Measurements from ENCODE around the gene IL32.

The IL32 gene

DNA sequence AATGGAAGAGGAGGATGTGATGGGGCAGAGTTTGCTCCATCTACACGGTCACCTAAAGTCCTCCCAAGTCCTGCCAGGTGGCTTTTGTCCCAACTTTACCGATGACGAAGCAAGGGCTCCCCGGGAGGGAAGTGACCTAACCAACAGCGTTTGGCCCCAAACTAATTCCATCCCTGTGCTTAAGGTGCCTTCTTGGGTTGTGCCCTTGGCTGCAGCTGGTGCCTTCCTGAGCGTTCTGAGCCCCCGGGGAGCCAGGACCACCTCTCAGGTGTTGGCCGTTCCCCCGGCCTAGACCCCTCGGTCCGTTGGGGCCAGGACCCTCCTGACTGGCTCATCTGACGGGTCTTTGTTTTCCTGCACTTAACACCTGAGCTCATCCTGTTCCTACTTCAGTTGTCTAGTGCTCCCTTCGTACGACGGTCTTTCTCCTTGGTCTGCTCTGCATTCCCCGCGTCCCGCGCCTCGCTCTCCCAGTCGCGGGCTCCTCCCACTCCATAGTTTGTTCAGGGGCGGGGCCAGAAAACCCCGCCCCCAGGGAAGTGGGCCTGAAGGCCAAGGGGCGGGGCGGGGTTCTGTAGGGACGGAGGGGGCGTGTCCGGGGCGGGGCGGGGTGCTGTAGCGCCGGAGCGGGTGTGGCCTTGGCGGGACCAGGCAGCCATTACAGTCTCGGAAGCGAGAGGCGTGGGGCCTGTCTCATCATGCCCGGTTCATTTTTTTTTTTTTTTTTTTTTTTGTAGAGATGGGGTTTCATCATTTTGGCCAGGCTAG is 34.5 kb downstream of the IL32 start:
- Histone ChIP-seq H3K27ac (ENCODE audit: low read depth, low read length) (no peak overlapping the region), H3K4me1 (ENCODE audit: control insufficient read depth in 1 of 2, insufficient read depth in 2 of 2, low read length in 2 of 2) (peaks cover 15 to 28% of the 10 kb centered on the region in 2 donors), H3K9me3 (ENCODE audit: control insufficient read depth in 1 of 2, low read length in 2 of 2) (no peaks in the 10 kb centered on the region), H3K9ac (ENCODE audit: low read depth in 1 of 2, low read length in 2 of 2) (peak overlapping the region in 1 of 2 donors; percentile 43), H3K36me3 (ENCODE audit: control insufficient read depth in 1 of 2, insufficient read depth in 2 of 2, low read length in 2 of 2) (no peaks in the 10 kb centered on the region), H3K27me3 (ENCODE audit: control insufficient read depth in 1 of 2, insufficient read depth in 2 of 2, low read length in 2 of 2) (no peaks in the 10 kb centered on the region), H3K4me3 (ENCODE audit: low read depth in 1 of 2, low read length in 2 of 2) (peak overlapping the region; percentile 18 to 58)

DNA sequence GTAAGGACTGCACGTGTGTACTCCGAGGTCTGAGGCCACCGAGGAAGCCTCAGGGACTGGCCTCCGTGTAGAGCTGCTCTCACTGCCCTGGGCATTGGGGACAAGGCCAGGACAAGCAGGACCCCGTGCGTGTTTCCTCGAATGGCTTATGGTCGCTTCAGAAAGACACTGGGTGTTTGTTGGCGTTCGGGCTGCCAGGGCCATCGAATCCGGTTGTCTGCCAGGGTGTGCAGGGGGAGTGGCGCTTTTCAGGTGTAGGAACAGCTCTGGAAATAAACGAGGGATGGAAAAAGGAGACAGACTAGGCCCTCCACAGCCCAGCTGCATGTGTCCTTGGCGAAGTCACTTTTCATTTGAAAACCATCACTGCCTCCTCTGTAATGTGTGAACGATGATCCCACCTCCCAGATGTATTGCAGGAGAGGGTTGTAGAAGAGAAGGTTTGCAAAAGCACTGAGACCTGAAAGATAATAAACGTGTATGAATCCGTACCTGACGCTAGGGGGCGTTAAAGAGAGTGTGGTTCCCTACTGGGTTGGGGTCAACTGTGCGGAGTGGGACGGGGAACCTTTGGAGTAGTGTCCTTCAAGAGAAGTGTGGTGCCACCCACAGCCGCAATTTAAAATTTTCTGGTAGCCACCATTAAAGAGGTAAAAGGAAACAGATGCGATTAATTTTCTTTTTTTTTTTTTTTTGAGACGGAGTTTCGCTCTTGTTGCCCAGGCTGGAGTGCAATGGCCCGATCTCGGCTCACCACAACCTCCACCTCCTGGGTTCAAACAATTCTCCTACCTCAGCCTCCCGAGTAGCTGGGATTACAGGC is 35.8 kb downstream of the IL32 start:
- H3K4me3 ChIP-seq (ENCODE audit: low read depth in 1 of 2, low read length in 2 of 2), result peak overlapping the region in 1 of 2 donors; percentile 28
- H3K9ac ChIP-seq (ENCODE audit: low read depth in 1 of 2, low read length in 2 of 2), result no peak overlapping the region
- no peaks in the 10 kb centered on the region for H3K9me3 ChIP-seq (ENCODE audit: control insufficient read depth in 1 of 2, low read length in 2 of 2)
- peaks cover 15 to 25% of the 10 kb centered on the region in 2 donors for H3K4me1 ChIP-seq (ENCODE audit: control insufficient read depth in 1 of 2, insufficient read depth in 2 of 2, low read length in 2 of 2)
- no peak overlapping the region for H3K27ac ChIP-seq (ENCODE audit: low read depth, low read length)
- H3K27me3 ChIP-seq (ENCODE audit: control insufficient read depth in 1 of 2, insufficient read depth in 2 of 2, low read length in 2 of 2), result no peaks in the 10 kb centered on the region
- no peaks in the 10 kb centered on the region for H3K36me3 ChIP-seq (ENCODE audit: control insufficient read depth in 1 of 2, insufficient read depth in 2 of 2, low read length in 2 of 2)

DNA sequence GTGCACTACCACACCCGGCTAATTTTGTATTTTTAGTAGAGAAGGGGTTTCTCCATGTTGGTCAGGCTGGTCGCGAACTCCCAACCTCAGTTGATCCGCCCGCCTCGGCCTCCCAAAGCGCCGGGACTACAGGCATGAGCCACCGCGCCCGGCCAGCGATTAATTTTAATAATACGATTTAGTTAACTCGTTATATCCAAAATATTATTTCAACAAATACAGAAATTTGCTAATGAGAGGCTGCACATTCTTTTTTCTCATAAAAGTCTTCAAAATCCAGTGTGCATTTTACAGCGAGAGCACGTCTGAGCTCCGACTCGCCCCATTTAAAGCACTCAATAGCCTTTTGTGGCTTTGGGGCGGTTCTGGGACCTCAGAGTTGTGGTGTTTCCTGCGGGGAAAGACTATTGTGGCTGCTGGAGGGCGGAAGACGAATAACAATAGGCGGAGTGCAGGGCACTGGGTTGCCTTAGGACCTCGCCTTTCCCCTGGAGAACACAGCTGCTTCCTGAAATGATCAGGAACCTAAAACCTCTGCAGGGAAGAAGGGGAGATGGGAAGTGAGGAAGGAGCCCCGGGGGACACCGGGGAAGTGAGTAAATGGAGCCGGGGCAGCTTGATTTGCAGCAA is 36.5 kb downstream of the IL32 start:
- no peaks in the 10 kb centered on the region for H3K9me3 ChIP-seq (ENCODE audit: control insufficient read depth in 1 of 2, low read length in 2 of 2)
- H3K27ac ChIP-seq (ENCODE audit: low read depth, low read length), result no peak overlapping the region
- no peaks in the 10 kb centered on the region for H3K27me3 ChIP-seq (ENCODE audit: control insufficient read depth in 1 of 2, insufficient read depth in 2 of 2, low read length in 2 of 2)
- peaks cover 18 to 25% of the 10 kb centered on the region in 2 donors for H3K4me1 ChIP-seq (ENCODE audit: control insufficient read depth in 1 of 2, insufficient read depth in 2 of 2, low read length in 2 of 2)
- H3K36me3 ChIP-seq (ENCODE audit: control insufficient read depth in 1 of 2, insufficient read depth in 2 of 2, low read length in 2 of 2), result no peaks in the 10 kb centered on the region
- no peak overlapping the region for H3K4me3 ChIP-seq (ENCODE audit: low read depth in 1 of 2, low read length in 2 of 2)
- no peak overlapping the region for H3K9ac ChIP-seq (ENCODE audit: low read depth in 1 of 2, low read length in 2 of 2)

DNA sequence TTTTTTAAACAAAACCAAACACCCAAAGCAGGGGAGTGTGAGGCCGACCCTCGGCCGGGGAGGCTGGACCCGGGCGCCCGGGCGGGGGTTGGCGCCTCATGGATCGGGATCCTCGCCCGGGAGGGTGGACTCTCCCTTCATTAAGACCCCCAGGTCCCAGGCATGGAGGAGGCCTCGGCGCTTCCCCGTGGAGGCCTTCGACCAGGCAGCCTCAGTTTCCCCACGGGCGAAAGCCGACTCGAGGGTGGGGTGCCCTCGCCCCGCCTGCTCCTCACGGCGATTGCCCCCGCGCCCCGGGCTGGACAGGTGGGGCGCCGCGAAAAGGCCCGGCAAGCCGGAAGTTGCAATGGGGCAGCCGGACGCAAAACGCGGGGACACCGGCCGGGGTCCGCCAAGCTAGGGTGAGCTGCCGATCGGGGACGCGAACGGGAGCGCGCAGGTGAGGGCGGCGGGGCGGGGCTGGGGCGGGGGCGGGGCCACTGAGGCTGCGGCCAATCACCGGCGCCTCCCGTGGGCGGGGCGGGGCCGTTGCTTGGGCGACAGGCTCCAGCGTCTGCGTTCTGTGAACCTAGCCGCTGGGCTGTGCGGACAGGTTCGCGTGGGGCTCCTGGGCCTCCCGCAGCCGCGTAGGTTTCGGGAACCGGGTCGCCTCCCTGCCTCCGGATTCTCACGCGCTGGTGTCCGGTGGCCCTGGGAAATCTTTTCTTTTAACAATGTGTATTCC is 40.9 kb downstream of the IL32 start:
- H3K36me3 ChIP-seq (ENCODE audit: control insufficient read depth in 1 of 2, insufficient read depth in 2 of 2, low read length in 2 of 2), result no peaks in the 10 kb centered on the region
- H3K9me3 ChIP-seq (ENCODE audit: control insufficient read depth in 1 of 2, low read length in 2 of 2), result no peaks in the 10 kb centered on the region
- H3K4me3 ChIP-seq (ENCODE audit: low read depth in 1 of 2, low read length in 2 of 2), result peak overlapping the region; percentile 67 to 77
- H3K4me1 ChIP-seq (ENCODE audit: control insufficient read depth in 1 of 2, insufficient read depth in 2 of 2, low read length in 2 of 2), result peaks cover 8 to 13% of the 10 kb centered on the region in 2 donors
- peak overlapping the region; percentile 76 to 84 for H3K9ac ChIP-seq (ENCODE audit: low read depth in 1 of 2, low read length in 2 of 2)
- H3K27me3 ChIP-seq (ENCODE audit: control insufficient read depth in 1 of 2, insufficient read depth in 2 of 2, low read length in 2 of 2), result no peaks in the 10 kb centered on the region
- no peak overlapping the region for H3K27ac ChIP-seq (ENCODE audit: low read depth, low read length)

DNA sequence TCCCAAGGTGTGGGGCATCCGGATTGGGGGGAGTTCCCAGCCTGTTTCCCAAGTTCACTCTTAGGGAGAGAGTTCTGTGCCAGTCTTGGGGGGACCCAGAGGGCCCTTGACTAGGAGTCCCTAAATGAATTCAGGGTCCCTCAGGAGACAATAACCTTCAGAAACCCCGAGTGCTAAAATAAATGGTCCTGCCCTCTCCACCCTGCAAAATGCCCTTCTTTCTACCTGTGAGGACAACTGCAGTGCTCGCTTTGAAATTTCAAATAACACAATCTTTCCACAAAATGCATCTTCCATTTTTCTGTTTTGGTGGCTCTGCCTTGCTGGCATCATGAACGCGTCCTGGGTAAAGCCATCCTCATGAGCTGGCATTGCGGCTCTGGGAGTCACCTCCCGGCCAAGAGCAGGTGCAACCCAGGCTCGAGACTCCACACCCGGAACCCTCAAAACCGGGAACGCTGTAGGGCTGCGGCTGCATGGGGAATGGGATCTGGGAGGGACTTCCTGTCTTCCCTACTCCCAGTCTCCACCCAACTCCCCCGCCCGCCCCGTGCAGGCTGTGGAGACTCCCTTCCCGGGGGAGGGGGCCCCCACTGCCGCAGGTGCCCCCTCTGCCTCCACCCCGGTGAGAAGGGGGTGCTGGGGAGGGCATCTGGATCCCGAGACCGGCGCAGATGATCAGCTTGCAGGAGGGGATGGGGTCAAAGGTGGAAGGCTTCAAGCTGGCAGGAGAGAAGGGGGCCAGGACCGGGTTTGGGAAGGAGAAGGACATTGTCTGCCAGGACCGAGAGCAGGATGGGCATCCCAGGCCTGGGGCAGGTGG is 46.8 kb downstream of the IL32 start, which contains the start of gene ZNF205:
Gene ZNF205 (plus strand): TSS at position 529 of the 823 bp plus-strand sequence. CDS start 845 bp downstream, outside the sequence.
- Histone ChIP-seq H3K4me3 (ENCODE audit: low read depth in 1 of 2, low read length in 2 of 2) (peak within 1 kb of the TSS; percentile 88 to 92), H3K27me3 (ENCODE audit: control insufficient read depth in 1 of 2, insufficient read depth in 2 of 2, low read length in 2 of 2) (no peaks in the 10 kb centered on the region), H3K9me3 (ENCODE audit: control insufficient read depth in 1 of 2, low read length in 2 of 2) (no peaks in the 10 kb centered on the region), H3K27ac (ENCODE audit: low read depth, low read length) (peak within 1 kb of the TSS; percentile 35), H3K36me3 (ENCODE audit: control insufficient read depth in 1 of 2, insufficient read depth in 2 of 2, low read length in 2 of 2) (peaks cover 13 to 14% of the 10 kb centered on the region in 2 donors), H3K4me1 (ENCODE audit: control insufficient read depth in 1 of 2, insufficient read depth in 2 of 2, low read length in 2 of 2) (peaks cover 15 to 19% of the 10 kb centered on the region in 2 donors), H3K9ac (ENCODE audit: low read depth in 1 of 2, low read length in 2 of 2) (peak within 1 kb of the TSS; percentile 74 to 84)

DNA sequence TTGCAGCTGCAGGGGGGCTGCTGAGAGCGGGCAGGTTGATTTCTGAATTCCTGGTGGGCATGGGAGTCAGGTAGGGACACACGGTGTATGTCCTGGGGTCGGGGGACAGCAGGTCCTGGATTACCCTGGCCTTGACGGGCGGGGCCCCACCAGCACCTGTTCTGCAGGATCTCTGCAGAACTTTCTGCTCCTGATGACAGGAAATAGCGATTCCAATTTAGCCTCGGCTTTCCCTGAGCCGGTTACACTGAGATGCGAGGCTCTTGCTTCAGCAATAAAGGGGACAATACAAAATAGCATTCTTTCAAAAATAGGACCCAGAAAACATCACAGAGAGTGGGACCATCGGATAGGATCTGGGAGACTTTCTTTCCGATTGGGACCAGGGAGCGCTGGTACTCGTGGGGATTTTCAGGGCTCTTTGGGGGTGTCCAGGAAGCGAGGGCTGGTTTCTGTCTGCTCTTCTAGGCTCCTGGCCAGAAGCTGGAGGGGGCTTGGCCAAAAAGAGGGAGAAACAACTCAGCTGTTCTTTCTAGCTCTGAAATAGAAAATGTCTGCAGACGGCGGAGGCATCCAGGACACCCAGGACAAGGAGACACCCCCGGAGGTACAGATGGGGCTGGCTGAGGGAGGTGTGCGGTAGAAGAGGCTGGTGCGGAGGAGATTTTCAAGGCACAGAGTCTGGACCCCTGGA is 47.6 kb downstream of the IL32 start:
- peak overlapping the region; percentile 74 to 84 for H3K9ac ChIP-seq (ENCODE audit: low read depth in 1 of 2, low read length in 2 of 2)

DNA sequence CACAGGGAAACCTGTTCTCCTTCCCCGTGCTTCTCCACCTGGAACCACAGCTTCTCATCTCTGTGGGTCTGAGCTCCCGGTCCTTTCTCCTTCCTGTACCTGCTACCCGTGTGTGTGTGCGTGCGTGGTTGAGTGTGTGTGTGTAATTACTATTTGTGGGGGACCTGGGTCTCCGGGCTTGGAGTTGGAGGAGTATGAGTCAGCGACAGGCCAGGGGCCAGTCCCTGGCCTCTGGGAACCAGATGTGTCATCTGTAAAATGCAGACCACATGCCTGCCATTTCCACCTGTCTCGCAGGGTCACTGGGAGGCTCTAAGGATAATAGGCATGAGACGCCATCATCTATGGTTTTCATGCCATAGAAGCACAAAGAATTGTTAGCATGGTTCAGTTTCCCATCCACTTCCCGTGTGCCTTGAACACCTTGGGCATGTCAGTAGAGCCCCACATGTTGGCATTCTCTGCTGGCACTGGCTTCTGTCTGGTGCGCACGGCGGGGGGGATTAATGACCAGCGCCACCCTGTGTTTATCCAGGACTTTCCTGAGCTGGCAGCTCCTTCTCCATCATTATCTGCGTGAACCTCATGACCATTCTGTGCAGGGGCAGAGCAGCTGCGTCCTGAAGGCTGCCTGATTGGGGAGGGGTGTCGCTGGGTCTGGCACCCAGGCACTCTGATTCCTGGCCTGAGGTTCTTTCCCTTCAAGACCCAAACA is 48.5 kb downstream of the IL32 start:
- Histone ChIP-seq H3K27ac (ENCODE audit: low read depth, low read length) (no peak overlapping the region), H3K9me3 (ENCODE audit: control insufficient read depth in 1 of 2, low read length in 2 of 2) (no peaks in the 10 kb centered on the region), H3K4me3 (ENCODE audit: low read depth in 1 of 2, low read length in 2 of 2) (peak overlapping the region; percentile 88 to 92), H3K36me3 (ENCODE audit: control insufficient read depth in 1 of 2, insufficient read depth in 2 of 2, low read length in 2 of 2) (peaks cover 18% of the 10 kb centered on the region in 2 donors), H3K27me3 (ENCODE audit: control insufficient read depth in 1 of 2, insufficient read depth in 2 of 2, low read length in 2 of 2) (no peaks in the 10 kb centered on the region), H3K9ac (ENCODE audit: low read depth in 1 of 2, low read length in 2 of 2) (peak overlapping the region; percentile 74 to 84), H3K4me1 (ENCODE audit: control insufficient read depth in 1 of 2, insufficient read depth in 2 of 2, low read length in 2 of 2) (peaks cover 12 to 17% of the 10 kb centered on the region in 2 donors)

More for the DNA sequence above, 47.6 kb downstream of the IL32 start:
- Histone ChIP-seq H3K27me3 (ENCODE audit: control insufficient read depth in 1 of 2, insufficient read depth in 2 of 2, low read length in 2 of 2) (no peaks in the 10 kb centered on the region), H3K4me1 (ENCODE audit: control insufficient read depth in 1 of 2, insufficient read depth in 2 of 2, low read length in 2 of 2) (peaks cover 12 to 17% of the 10 kb centered on the region in 2 donors), H3K27ac (ENCODE audit: low read depth, low read length) (peak overlapping the region; percentile 35), H3K36me3 (ENCODE audit: control insufficient read depth in 1 of 2, insufficient read depth in 2 of 2, low read length in 2 of 2) (peaks cover 13 to 14% of the 10 kb centered on the region in 2 donors), H3K4me3 (ENCODE audit: low read depth in 1 of 2, low read length in 2 of 2) (peak overlapping the region; percentile 88 to 92), H3K9me3 (ENCODE audit: control insufficient read depth in 1 of 2, low read length in 2 of 2) (no peaks in the 10 kb centered on the region)

DNA sequence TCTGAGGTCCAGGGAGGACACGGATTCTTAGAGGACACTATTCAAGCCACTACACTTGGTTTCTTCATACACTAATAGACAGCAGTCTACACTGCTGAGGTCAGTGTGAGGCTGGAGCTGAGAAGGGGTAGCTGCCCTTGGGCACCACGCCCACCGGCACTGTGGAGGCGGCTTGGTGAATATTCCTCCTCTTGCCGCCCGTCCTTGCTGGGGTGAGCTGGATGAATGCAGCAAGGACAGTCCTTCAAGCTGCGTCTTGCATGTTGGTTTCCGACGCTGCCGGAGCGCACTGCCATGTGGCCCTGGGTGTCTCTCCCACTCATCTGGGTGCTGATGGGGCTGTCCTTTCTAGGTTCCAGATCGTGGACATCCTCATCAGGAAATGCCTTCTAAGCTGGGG is 49.6 kb downstream of the IL32 start:
- no peaks in the 10 kb centered on the region for H3K9me3 ChIP-seq (ENCODE audit: control insufficient read depth in 1 of 2, low read length in 2 of 2)
- peaks cover 18 to 26% of the 10 kb centered on the region in 2 donors for H3K36me3 ChIP-seq (ENCODE audit: control insufficient read depth in 1 of 2, insufficient read depth in 2 of 2, low read length in 2 of 2)
- no peak overlapping the region for H3K9ac ChIP-seq (ENCODE audit: low read depth in 1 of 2, low read length in 2 of 2)
- no peaks in the 10 kb centered on the region for H3K27me3 ChIP-seq (ENCODE audit: control insufficient read depth in 1 of 2, insufficient read depth in 2 of 2, low read length in 2 of 2)
- H3K27ac ChIP-seq (ENCODE audit: low read depth, low read length), result no peak overlapping the region
- no peak overlapping the region for H3K4me3 ChIP-seq (ENCODE audit: low read depth in 1 of 2, low read length in 2 of 2)
- peaks cover 12 to 17% of the 10 kb centered on the region in 2 donors for H3K4me1 ChIP-seq (ENCODE audit: control insufficient read depth in 1 of 2, insufficient read depth in 2 of 2, low read length in 2 of 2)
